ENCODE results near the gene AGMO.
A peak's percentile ranks its signal among the peaks of the same experiment; 100 is the strongest.

AGMO gene

GRCh38 chr7:15561835-15562234 lies at the start of gene AGMO:
TSS of gene AGMO (minus strand) at chr7:15562015.
- peak; percentile 65 to 87 for DNase-seq

GRCh38 chr7:15610503-15610902 lies 48.7 kb upstream of the AGMO start:
- no peak for DNase-seq

- DNase-seq: no peak
Observed at GRCh38 chr7:15609287-15609686, 47.5 kb upstream of the AGMO start.

- no peak for DNase-seq
Observed at GRCh38 chr7:15607529-15608210, 45.9 kb upstream of the AGMO start.

- no peak for DNase-seq
Observed at GRCh38 chr7:15606561-15606960, 44.7 kb upstream of the AGMO start.

GRCh38 chr7:15604166-15604565 lies 42.4 kb upstream of the AGMO start:
- DNase-seq: no peak

- DNase-seq: no peak
Observed at GRCh38 chr7:15603124-15603523, 41.3 kb upstream of the AGMO start.

- peak in 1 of 2 experiments; percentile 40 for DNase-seq
Observed at GRCh38 chr7:15602236-15602635, 40.4 kb upstream of the AGMO start.

GRCh38 chr7:15601175-15601574 lies 39.4 kb upstream of the AGMO start:
- DNase-seq: no peak

- DNase-seq: no peak
Observed at GRCh38 chr7:15600298-15600697, 38.5 kb upstream of the AGMO start.

- DNase-seq: no peak
Observed at GRCh38 chr7:15594461-15594860, 32.6 kb upstream of the AGMO start.

- peak in 1 of 2 experiments; percentile 12 for DNase-seq
Observed at GRCh38 chr7:15593382-15593781, 31.6 kb upstream of the AGMO start.

- no peak for DNase-seq
Observed at GRCh38 chr7:15586266-15586665, 24.5 kb upstream of the AGMO start.

- no peak for DNase-seq
Observed at GRCh38 chr7:15584575-15584974, 22.8 kb upstream of the AGMO start.

GRCh38 chr7:15582773-15583172 lies 21.0 kb upstream of the AGMO start:
- no peak for DNase-seq

- DNase-seq: no peak
Observed at GRCh38 chr7:15581352-15581951, 19.6 kb upstream of the AGMO start.

- no peak for DNase-seq
Observed at GRCh38 chr7:15580604-15581351, 19.0 kb upstream of the AGMO start.

- no peak for DNase-seq
Observed at GRCh38 chr7:15577600-15577999, 15.8 kb upstream of the AGMO start.

GRCh38 chr7:15571301-15571878 lies 9.6 kb upstream of the AGMO start:
- DNase-seq: no peak

- no peak for DNase-seq
Observed at GRCh38 chr7:15567652-15568051, 5.8 kb upstream of the AGMO start.

GRCh38 chr7:15567036-15567435 lies 5.2 kb upstream of the AGMO start:
- DNase-seq: no peak

GRCh38 chr7:15566476-15566875 lies 4.7 kb upstream of the AGMO start:
- DNase-seq: no peak

- DNase-seq: no peak
Observed at GRCh38 chr7:15560968-15561367, 847 bp downstream of the AGMO start.

GRCh38 chr7:15559416-15559928 lies 2.3 kb downstream of the AGMO start:
- DNase-seq: peak; percentile 64 to 90

Data from NCI-H2081 (cell line).